Ramos (cell line): Measurements from ENCODE around the gene MEPCE.

Experiments used
- in situ Hi-C: fragments of 300-500 bp; cut with MboI; formaldehyde crosslinking; loops from one replicate; pipeline ENCODE4 v1.14.3; 2022; ENCODE audit warnings: low sequenced_read_pairs; ENCODE audit not compliant: unreplicated experiment

Gene MEPCE

GRCh38 chr7:100476903-100477870, 47.6 kb downstream of the MEPCE start:
- in situ Hi-C loops, result loop anchor here (10.0 kb wide), 1 partner anchor 218 kb away; the partner anchor contains the start of gene GIGYF1

GRCh38 chr7:100477871-100478267, 48.2 kb downstream of the MEPCE start:
- in situ Hi-C loops, result loop anchor here (10.0 kb wide), 1 partner anchor 217 kb away; the partner anchor contains the start of gene GIGYF1

GRCh38 chr7:100478958-100479660, 49.5 kb downstream of the MEPCE start, which contains the start of gene TSC22D4:
Gene TSC22D4 (minus strand): TSS chr7:100479214. CDS start chr7:100478038, 1,176 bp downstream.
- in situ Hi-C loops, result loop anchor here (10.0 kb wide), 1 partner anchor 216 kb away; the partner anchor contains the start of gene GIGYF1

- in situ Hi-C loops, result no loop called here
Observed at GRCh38 chr7:100481466-100481865, 51.8 kb downstream of the MEPCE start.

- in situ Hi-C loops, result no loop called here
Observed at GRCh38 chr7:100482728-100483089, 53.1 kb downstream of the MEPCE start.

- in situ Hi-C loops, result no loop called here
Observed at GRCh38 chr7:100483090-100483721, 53.6 kb downstream of the MEPCE start.
